GM19468 (cell line): ENCODE data around the gene BTG1.
A peak's percentile ranks its signal among the peaks of the same experiment; 100 is the strongest.
"Not testable (repeated sequence)": the region's sequence is repeated elsewhere in the genome, so short reads cannot be mapped to it uniquely, and the experiment has no call there.

Experiments used
- ATAC-seq: cut with Tn5 transposase; IDR thresholded peaks from one replicate; pipeline ENCODE4 v1.9.1; 2021; ENCODE audit warnings: mild to moderate bottlenecking, moderate library complexity, moderate number of reproducible peaks; ENCODE audit not compliant: unreplicated experiment; ENCODE audit errors: extremely low read depth

The BTG1 gene

GRCh38 chr12:92151916-92152315 is 6.3 kb upstream of the BTG1 start:
- ATAC-seq, result no peak

GRCh38 chr12:92149563-92149962 is 3.9 kb upstream of the BTG1 start:
- ATAC-seq, result no peak

- ATAC-seq, result no peak
Observed at GRCh38 chr12:92147491-92147890, 1.8 kb upstream of the BTG1 start.

- no peak for ATAC-seq
Observed at GRCh38 chr12:92146497-92147224, 1.0 kb upstream of the BTG1 start.

- peak; percentile 0 for ATAC-seq
Observed at GRCh38 chr12:92145481-92145730, 240 bp downstream of the BTG1 start.

GRCh38 chr12:92144631-92145480 is 790 bp downstream of the BTG1 start:
- no peak for ATAC-seq

GRCh38 chr12:92143686-92144630 is 1.7 kb downstream of the BTG1 start:
- no peak for ATAC-seq

GRCh38 chr12:92143258-92143657 is 2.4 kb downstream of the BTG1 start:
- ATAC-seq, result no peak

GRCh38 chr12:92142251-92142926 is 3.3 kb downstream of the BTG1 start:
- ATAC-seq, result no peak

- ATAC-seq, result no peak
Observed at GRCh38 chr12:92141591-92142121, 4.0 kb downstream of the BTG1 start.

- ATAC-seq, result no peak
Observed at GRCh38 chr12:92140896-92141536, 4.6 kb downstream of the BTG1 start.

- ATAC-seq, result no peak
Observed at GRCh38 chr12:92140156-92140555, 5.5 kb downstream of the BTG1 start.

GRCh38 chr12:92139634-92140150 is 6.0 kb downstream of the BTG1 start:
- no peak for ATAC-seq

GRCh38 chr12:92138626-92139025 is 7.0 kb downstream of the BTG1 start:
- ATAC-seq, result no peak

GRCh38 chr12:92138144-92138543 is 7.5 kb downstream of the BTG1 start:
- no peak for ATAC-seq

- ATAC-seq, result no peak
Observed at GRCh38 chr12:92136965-92137721, 8.5 kb downstream of the BTG1 start.

GRCh38 chr12:92136026-92136730 is 9.5 kb downstream of the BTG1 start:
- ATAC-seq, result no peak

GRCh38 chr12:92135541-92135940 is 10.1 kb downstream of the BTG1 start:
- ATAC-seq, result not testable (repeated sequence)
